ENCODE measurements around the gene PTRH1.

PTRH1 gene

DNA sequence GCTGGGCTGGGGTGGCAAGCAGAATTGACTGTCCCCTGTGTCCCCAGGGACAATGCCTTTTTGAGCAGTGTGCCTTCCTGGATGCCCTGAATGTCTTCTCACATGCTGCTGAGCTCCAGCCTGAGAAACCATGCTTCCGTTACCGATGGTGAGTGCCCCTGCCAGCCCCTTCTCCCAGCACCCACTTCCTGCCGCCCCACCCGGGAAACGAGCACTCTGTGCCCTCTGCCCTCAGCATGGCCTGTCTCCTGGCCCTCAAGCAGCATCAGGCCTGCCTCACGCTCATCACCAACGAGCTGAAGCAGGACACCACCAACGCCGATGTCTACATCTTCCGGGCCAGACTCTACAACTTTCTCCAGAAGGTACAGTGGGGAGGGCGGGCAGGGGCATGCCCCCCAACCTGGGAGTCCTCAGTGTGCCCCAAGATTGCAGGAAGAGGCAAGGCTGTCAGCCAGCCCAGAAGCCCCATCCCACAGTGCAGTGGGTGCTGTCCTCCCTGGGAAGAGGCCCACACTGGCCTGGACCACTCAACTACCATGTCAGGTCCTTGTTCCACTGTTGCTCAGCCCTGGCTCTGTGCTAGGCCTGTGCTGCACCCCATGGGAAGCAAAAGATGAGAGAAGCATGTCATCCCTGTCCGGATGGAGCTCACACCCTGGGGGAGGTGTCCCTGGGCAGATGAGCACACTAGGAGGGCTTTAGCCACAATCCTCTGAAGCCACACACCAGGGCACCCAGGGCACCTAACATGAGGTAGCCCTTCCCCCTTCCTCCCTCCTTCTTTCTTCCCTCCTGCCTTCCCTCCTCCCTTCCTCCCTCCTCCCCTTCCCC, 4.8 kb upstream of the PTRH1 start:
- DNase-seq (ENCODE audit: low read depth in 2 of 2): no peak

DNA sequence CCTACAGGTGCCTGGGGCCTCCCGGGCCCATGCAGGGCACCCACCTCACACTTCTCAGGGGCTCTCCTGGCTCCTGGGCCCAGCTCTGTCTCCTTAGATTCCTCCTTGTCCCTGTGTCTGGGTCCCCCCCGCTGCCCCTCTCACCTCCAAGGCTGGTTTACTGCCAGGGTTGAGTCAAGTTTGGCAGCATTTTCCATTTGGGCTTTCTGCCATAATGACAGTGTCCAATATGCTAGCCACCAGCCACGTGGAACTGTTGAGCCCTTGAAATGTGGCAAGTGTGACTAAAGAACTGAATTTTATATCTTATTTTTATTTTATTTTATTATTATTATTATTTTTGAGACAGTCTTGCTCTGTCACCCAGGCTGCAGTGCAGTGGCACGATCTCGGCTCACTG, 2.3 kb upstream of the PTRH1 start:
- no peak for DNase-seq (ENCODE audit: low read depth in 2 of 2)
- TF ChIP-seq, protein P1, sequence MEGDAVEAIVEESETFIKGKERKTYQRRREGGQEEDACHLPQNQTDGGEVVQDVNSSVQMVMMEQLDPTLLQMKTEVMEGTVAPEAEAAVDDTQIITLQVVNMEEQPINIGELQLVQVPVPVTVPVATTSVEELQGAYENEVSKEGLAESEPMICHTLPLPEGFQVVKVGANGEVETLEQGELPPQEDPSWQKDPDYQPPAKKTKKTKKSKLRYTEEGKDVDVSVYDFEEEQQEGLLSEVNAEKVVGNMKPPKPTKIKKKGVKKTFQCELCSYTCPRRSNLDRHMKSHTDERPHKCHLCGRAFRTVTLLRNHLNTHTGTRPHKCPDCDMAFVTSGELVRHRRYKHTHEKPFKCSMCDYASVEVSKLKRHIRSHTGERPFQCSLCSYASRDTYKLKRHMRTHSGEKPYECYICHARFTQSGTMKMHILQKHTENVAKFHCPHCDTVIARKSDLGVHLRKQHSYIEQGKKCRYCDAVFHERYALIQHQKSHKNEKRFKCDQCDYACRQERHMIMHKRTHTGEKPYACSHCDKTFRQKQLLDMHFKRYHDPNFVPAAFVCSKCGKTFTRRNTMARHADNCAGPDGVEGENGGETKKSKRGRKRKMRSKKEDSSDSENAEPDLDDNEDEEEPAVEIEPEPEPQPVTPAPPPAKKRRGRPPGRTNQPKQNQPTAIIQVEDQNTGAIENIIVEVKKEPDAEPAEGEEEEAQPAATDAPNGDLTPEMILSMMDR (IDR thresholded peaks at IDR 0.05; ENCODE audit: low read depth, low read length): no peak
- H3K4me3 ChIP-seq (replicated peaks in 1 of 2; ENCODE audit: low read depth in 2 of 2, low read length in 2 of 2): no peak overlapping the region

More for the DNA sequence above, 4.8 kb upstream of the PTRH1 start:
- TF ChIP-seq, protein P1 (IDR thresholded peaks at IDR 0.05; ENCODE audit: low read depth, low read length): no peak
- H3K4me3 ChIP-seq (replicated peaks in 1 of 2; ENCODE audit: low read depth in 2 of 2, low read length in 2 of 2): no peak overlapping the region

DNA sequence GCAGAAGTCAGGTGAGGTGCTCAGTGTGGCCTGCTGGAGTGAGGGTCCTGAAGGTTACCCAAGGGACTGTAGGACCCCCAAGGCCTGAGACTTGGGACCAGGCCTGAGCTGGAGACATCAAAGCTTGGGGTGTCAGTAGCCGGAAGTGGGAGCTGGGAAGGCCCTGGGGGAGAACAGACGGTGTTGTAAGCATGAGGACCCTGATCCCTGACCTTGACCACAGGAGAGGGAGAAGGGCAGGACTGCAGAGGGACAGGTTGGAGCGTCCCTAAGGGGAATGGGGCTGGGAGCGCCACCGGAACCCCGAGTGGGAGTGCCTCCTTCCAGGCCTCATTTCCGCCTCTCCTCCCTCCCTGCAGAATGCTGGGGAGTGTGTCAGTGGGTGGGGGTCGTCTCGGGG, 949 bp upstream of the PTRH1 start:
- no peak for DNase-seq (ENCODE audit: low read depth in 2 of 2)
- no peak overlapping the region for H3K4me3 ChIP-seq (replicated peaks in 1 of 2; ENCODE audit: low read depth in 2 of 2, low read length in 2 of 2)
- TF ChIP-seq, protein P1 (IDR thresholded peaks at IDR 0.05; ENCODE audit: low read depth, low read length): no peak

DNA sequence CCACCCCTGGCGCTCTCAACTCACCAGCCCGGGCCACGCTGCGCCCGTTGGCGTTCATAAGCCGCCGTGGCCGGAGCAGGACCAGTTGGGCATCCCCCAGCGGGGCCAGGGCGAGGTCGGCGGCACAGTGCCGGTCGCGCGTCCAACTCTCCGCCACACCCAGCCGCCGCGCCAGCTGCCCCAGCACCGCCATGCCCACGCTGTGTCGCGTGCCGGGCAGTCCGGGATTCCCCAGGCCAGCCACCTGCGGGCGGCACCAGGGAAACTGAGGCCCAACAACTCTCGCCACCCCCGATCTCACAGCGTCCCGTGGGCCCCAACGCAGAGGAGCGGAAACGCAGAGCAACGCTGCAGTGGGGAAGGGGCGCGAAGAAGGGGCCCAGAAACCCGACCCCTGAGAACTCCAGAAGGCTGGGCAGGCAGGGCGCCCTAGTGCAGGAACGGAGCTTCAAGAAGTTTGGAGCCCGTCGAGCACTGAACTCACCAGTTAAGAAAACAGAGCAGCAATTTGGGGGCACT, 453 bp downstream of the PTRH1 start:
- no peak for DNase-seq (ENCODE audit: low read depth in 2 of 2)
- H3K4me3 ChIP-seq (replicated peaks in 1 of 2; ENCODE audit: low read depth in 2 of 2, low read length in 2 of 2): peak overlapping the region; percentile 88 to 89
- TF ChIP-seq, protein P1 (IDR thresholded peaks at IDR 0.05; ENCODE audit: low read depth, low read length): no peak

DNA sequence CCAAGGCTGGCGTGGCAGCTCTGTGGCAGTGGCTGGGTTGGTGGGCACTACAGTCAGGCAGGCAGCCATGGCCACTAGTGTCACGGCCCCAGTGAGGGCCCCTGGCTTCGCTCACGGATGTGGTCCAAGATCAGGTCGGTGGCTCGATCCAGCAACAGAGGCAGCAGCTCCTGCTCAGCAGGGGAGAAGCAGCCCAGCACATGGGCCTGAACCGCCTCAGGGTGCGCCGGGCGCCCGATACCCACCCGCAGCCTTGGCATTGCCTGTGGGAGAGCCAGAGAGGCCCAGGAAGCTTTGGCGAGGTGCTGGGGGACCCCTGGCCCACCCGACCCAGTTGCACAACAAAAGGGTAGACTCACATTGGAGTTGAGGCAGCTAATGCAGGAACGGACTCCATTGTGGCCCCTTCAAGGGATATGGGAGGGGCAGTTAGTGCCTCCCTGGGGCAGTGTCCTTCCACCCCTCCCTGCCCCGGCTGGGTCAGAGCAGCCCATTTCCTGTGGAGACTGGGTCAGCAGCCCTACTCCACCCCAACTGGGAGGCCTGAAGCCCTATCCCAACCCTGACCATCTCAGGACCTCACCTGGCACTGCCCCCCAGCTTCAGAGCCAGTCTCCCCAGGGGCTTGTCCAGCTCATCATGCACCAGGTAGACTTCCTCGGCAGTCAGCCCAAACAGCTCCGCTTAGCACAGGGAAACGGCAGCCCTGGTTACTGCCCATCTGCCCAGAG, 1.3 kb downstream of the PTRH1 start:
- TF ChIP-seq, protein P1 (IDR thresholded peaks at IDR 0.05; ENCODE audit: low read depth, low read length): no peak
- H3K4me3 ChIP-seq (replicated peaks in 1 of 2; ENCODE audit: low read depth in 2 of 2, low read length in 2 of 2): peak overlapping the region; percentile 88 to 89
- DNase-seq (ENCODE audit: low read depth in 2 of 2): no peak

DNA sequence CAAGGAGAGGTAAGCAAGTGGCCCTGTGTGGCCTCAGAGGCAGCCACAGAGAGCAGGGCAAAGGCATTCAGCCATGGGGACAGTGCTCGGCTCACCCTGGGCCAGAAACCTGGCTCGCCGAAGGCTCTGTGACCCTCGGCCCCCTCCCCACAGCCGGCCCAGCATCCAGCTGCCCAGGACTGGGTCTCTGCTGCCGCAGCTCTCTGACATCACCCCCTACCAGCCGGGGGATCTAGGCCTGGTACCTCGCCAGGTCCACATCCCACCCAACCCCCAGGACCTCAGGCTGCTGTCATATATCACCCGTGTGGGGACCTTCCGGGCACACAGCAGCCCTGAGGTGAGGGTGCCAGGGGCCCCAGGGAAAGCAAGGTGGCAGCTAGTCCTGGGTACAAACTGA, 2.6 kb downstream of the PTRH1 start:
- DNase-seq (ENCODE audit: low read depth in 2 of 2): no peak
- TF ChIP-seq, protein P1 (IDR thresholded peaks at IDR 0.05; ENCODE audit: low read depth, low read length): no peak
- no peak overlapping the region for H3K4me3 ChIP-seq (replicated peaks in 1 of 2; ENCODE audit: low read depth in 2 of 2, low read length in 2 of 2)

Data from cardiac fibroblast (primary cell).